HepG2 (cell line): ENCODE data around the gene TBCD. TPM values are rescaled to one million over a fixed set of nuclear protein-coding genes. Genes with fewer than 3 reads are reported as not detected.

ENCODE experiments used
- BRD4 ChIP-seq: sonication (generic); formaldehyde crosslinking; IDR thresholded peaks from 2 replicates; pipeline ENCODE4 v1.4.0; 2020; ENCODE audit warnings: missing genetic modification reagents
- EP300 ChIP-seq, 3 experiments: sonication (generic) in 1 of 3; formaldehyde crosslinking in 1 of 3; IDR thresholded peaks; 2 replicates each; pipeline versions ENCODE4 v1.5.1 to v1.6.1; 2011 to 2020; ENCODE audit warnings: low read depth in 2 of 3, low read length in 2 of 3, borderline replicate concordance in 1 of 3, improper control_type of control experiment in 1 of 3, mild to moderate bottlenecking in 1 of 3, missing genetic modification reagents in 1 of 3, moderate library complexity in 1 of 3
- GFI1 ChIP-seq: sonication (generic); formaldehyde crosslinking; IDR thresholded peaks from 2 replicates; pipeline ENCODE4 v1.5.0; 2020; ENCODE audit warnings: missing genetic modification reagents, mild to moderate bottlenecking, borderline replicate concordance
- GMEB2 ChIP-seq: IDR thresholded peaks from 2 replicates; pipeline ENCODE4 v1.6.1; 2016; ENCODE audit warnings: missing biosample characterization, missing genetic modification reagents, low read depth
- HNF4A ChIP-seq: sonication (generic); formaldehyde crosslinking; IDR thresholded peaks from 2 replicates; pipeline ENCODE4 v1.4.0; 2020; ENCODE audit warnings: missing genetic modification reagents
- KLF13 ChIP-seq: sonication (generic); formaldehyde crosslinking; IDR thresholded peaks from 2 replicates; pipeline ENCODE4 v1.4.0; 2020; ENCODE audit warnings: mild to moderate bottlenecking, missing genetic modification reagents
- NRL ChIP-seq: sonication (generic); formaldehyde crosslinking; IDR thresholded peaks from 2 replicates; pipeline ENCODE4 v1.5.0; 2020; ENCODE audit warnings: missing genetic modification reagents, mild to moderate bottlenecking, moderate library complexity, borderline replicate concordance
- RAD21 ChIP-seq: fragments of 450-650 bp; formaldehyde crosslinking; IDR thresholded peaks from 2 replicates; pipeline ENCODE4 v1.5.0; 2020; ENCODE audit warnings: mild to moderate bottlenecking
- SAP130 ChIP-seq: IDR thresholded peaks from 2 replicates; pipeline ENCODE4 v1.6.1; 2016; ENCODE audit warnings: low read depth
- TFDP2 ChIP-seq: sonication (generic); formaldehyde crosslinking; IDR thresholded peaks from 2 replicates; pipeline ENCODE4 v1.4.0; 2020; ENCODE audit warnings: missing genetic modification reagents
- ZFP90 ChIP-seq: sonication (generic); formaldehyde crosslinking; IDR thresholded peaks from 2 replicates; pipeline ENCODE4 v1.8.0; 2022; ENCODE audit warnings: missing genetic modification reagents, mild to moderate bottlenecking, inconsistent platforms, borderline replicate concordance
- ZNF280B ChIP-seq: sonication (generic); formaldehyde crosslinking; IDR thresholded peaks from 2 replicates; pipeline ENCODE4 v1.5.0; 2020; ENCODE audit warnings: missing genetic modification reagents, mild to moderate bottlenecking, borderline replicate concordance
- ZNF44 ChIP-seq: sonication (generic); formaldehyde crosslinking; IDR thresholded peaks from 2 replicates; pipeline ENCODE4 v1.5.1; 2020; ENCODE audit warnings: mild to moderate bottlenecking, missing genetic modification reagents
- ZNF501 ChIP-seq: sonication (generic); formaldehyde crosslinking; IDR thresholded peaks from 2 replicates; pipeline ENCODE4 v1.5.1; 2020; ENCODE audit warnings: mild to moderate bottlenecking, moderate library complexity, missing genetic modification reagents
- ZNF558 ChIP-seq: sonication (generic); formaldehyde crosslinking; IDR thresholded peaks from 2 replicates; pipeline ENCODE4 v1.9.0; 2022; ENCODE audit warnings: mild to moderate bottlenecking, missing genetic modification reagents, borderline replicate concordance
- ZNF891 ChIP-seq: sonication (generic); formaldehyde crosslinking; IDR thresholded peaks from 2 replicates; pipeline ENCODE4 v1.5.0; 2020; ENCODE audit warnings: mild to moderate bottlenecking, missing genetic modification reagents
- ZSCAN20 ChIP-seq: sonication (generic); formaldehyde crosslinking; IDR thresholded peaks from 2 replicates; pipeline ENCODE4 v1.4.0; 2020; ENCODE audit warnings: missing genetic modification reagents, mild to moderate bottlenecking, borderline replicate concordance
- polyA plus RNA-seq, 8 experiments: library from polyadenylated mRNA; depleted of rRNA in 3 of 8; stranded (reverse) in 7 of 8; unstranded in 1 of 8; fragments of >200 nt; fragmentation: Illumina TruSeq in 4 of 8; extraction: Trizol in 4 of 8; gene quantifications; 2 replicates each; pipeline versions ENCODE4 v1.2.1 to v1.2.3, GENCODE V29; 2011 to 2016; ENCODE audit warnings: low read depth in 4 of 8, missing spikeins in 1 of 8, mixed read lengths in 1 of 8; ENCODE audit not compliant: insufficient read depth in 1 of 8
- total RNA-seq, 5 experiments: library from RNA; depleted of rRNA; stranded (reverse); fragments of >200 nt; fragmentation: Illumina TruSeq; extraction: Trizol; gene quantifications; 2 replicates each; pipeline ENCODE4 v1.2.3, GENCODE V29; 2016; ENCODE audit warnings: low read depth in 1 of 5
- TF ChIP-seq, protein P1 (sequence below): sonication (generic); formaldehyde crosslinking; conservative IDR thresholded peaks from 2 replicates; pipeline ENCODE4 v1.4.0; 2020; ENCODE audit warnings: missing genetic modification reagents
- TF ChIP-seq, protein P2 (sequence below): sonication (generic); formaldehyde crosslinking; IDR thresholded peaks from 2 replicates; pipeline ENCODE4 v1.4.0; 2020; ENCODE audit warnings: missing genetic modification reagents

Gene TBCD
- total and polyA plus RNA-seq, 2 of the 13 experiments (the other 11 are each of a cell fraction or from before 2014, with no cell fraction given), result 33.9 to 54.8 TPM

GRCh38 chr17:82752371-82753200 lies 721 bp downstream of the TBCD start (continued):
- no peak for TF ChIP-seq TFDP2 (CRISPR knock-in tag)
- TF ChIP-seq HNF4A, result 0 out of 2 replicates have a peak, but pooled peaks have one; percentile 6
- no peak for TF ChIP-seq EP300 (IDR thresholded peaks at IDR 0.05; ENCODE audit: low read depth in 2 of 2, low read length in 2 of 2)
- TF ChIP-seq EP300 (CRISPR knock-in tag; IDR thresholded peaks at IDR 0.05; ENCODE audit: borderline replicate concordance), result peak; percentile 22; the same call in 1 of the 2 replicates
- 0 out of 2 replicates have a peak, but pooled peaks have one; percentile 73 for TF ChIP-seq ZNF280B (CRISPR knock-in tag)
- 0 out of 2 replicates have a peak, but pooled peaks have one; percentile 28 for TF ChIP-seq GFI1
- 0 out of 2 replicates have a peak, but pooled peaks have one; percentile 57 for TF ChIP-seq ZSCAN20
- 0 out of 2 replicates have a peak, but pooled peaks have one; percentile 8 for TF ChIP-seq RAD21 (CRISPR knock-in tag)
- peak; percentile 47; the same call in 1 of the 2 replicates for TF ChIP-seq NRL (CRISPR knock-in tag)
- TF ChIP-seq ZNF501 (CRISPR knock-in tag), result peak; percentile 7; the same call in 1 of the 2 replicates
- TF ChIP-seq, protein P1, sequence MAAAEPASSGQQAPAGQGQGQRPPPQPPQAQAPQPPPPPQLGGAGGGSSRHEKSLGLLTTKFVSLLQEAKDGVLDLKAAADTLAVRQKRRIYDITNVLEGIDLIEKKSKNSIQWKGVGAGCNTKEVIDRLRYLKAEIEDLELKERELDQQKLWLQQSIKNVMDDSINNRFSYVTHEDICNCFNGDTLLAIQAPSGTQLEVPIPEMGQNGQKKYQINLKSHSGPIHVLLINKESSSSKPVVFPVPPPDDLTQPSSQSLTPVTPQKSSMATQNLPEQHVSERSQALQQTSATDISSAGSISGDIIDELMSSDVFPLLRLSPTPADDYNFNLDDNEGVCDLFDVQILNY (CRISPR knock-in tag), result no peak
- TF ChIP-seq ZNF558 (CRISPR knock-in tag), result 0 out of 2 replicates have a peak, but pooled peaks have one; percentile 8
- TF ChIP-seq SAP130 (CRISPR knock-in tag), result 0 out of 2 replicates have a peak, but pooled peaks have one; percentile 21
- TF ChIP-seq KLF13 (CRISPR knock-in tag), result 0 out of 2 replicates have a peak, but pooled peaks have one; percentile 28
- peak; percentile 56; the same call in 1 of the 2 replicates for TF ChIP-seq BRD4
- peak; percentile 39; the same call in 1 of the 2 replicates for TF ChIP-seq ZNF891
- no peak for TF ChIP-seq GMEB2 (CRISPR knock-in tag)
- TF ChIP-seq, protein P2, sequence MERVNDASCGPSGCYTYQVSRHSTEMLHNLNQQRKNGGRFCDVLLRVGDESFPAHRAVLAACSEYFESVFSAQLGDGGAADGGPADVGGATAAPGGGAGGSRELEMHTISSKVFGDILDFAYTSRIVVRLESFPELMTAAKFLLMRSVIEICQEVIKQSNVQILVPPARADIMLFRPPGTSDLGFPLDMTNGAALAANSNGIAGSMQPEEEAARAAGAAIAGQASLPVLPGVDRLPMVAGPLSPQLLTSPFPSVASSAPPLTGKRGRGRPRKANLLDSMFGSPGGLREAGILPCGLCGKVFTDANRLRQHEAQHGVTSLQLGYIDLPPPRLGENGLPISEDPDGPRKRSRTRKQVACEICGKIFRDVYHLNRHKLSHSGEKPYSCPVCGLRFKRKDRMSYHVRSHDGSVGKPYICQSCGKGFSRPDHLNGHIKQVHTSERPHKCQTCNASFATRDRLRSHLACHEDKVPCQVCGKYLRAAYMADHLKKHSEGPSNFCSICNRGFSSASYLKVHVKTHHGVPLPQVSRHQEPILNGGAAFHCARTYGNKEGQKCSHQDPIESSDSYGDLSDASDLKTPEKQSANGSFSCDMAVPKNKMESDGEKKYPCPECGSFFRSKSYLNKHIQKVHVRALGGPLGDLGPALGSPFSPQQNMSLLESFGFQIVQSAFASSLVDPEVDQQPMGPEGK, result peak; percentile 40; the same call in 1 of the 2 replicates
- TF ChIP-seq ZFP90, result 0 out of 2 replicates have a peak, but pooled peaks have one; percentile 67
- TF ChIP-seq ZNF44 (CRISPR knock-in tag), result 0 out of 2 replicates have a peak, but pooled peaks have one; percentile 65
